Measurements from ENCODE around the gene AOC1.
"Not testable (repeated sequence)": the region's sequence is repeated elsewhere in the genome, so short reads cannot be mapped to it uniquely, and the experiment has no call there.

The AOC1 gene

GRCh38 chr7:150805864-150806263, 46.5 kb upstream of the AOC1 start:
- no peak for ATAC-seq

GRCh38 chr7:150806454-150806853, 45.9 kb upstream of the AOC1 start:
- TF ChIP-seq RARB (CRISPR knock-in tag; IDR thresholded peaks at IDR 0.05) (no peak), TSHZ2 (CRISPR knock-in tag; IDR thresholded peaks at IDR 0.05) (no peak), ZNF8 (CRISPR knock-in tag; IDR thresholded peaks at IDR 0.05) (no peak), CSDC2 (CRISPR knock-in tag; IDR thresholded peaks at IDR 0.05) (no peak), ZNF565 (CRISPR knock-in tag; conservative IDR thresholded peaks at IDR 0.05; ENCODE audit: low read depth) (no peak), PPARA (CRISPR knock-in tag; IDR thresholded peaks at IDR 0.05; ENCODE audit: borderline replicate concordance) (no peak), TOX (CRISPR knock-in tag; IDR thresholded peaks at IDR 0.05; ENCODE audit: borderline replicate concordance) (no peak)
- ATAC-seq, result no peak

More at GRCh38 chr7:150805864-150806263, 46.5 kb upstream of the AOC1 start:
- TF ChIP-seq POU6F1 (CRISPR knock-in tag; IDR thresholded peaks at IDR 0.05; ENCODE audit: borderline replicate concordance, low read depth), result no peak
- TF ChIP-seq PATZ1 (CRISPR knock-in tag; IDR thresholded peaks at IDR 0.05; ENCODE audit: borderline replicate concordance), result no peak
- no peak for TF ChIP-seq TOX (CRISPR knock-in tag; IDR thresholded peaks at IDR 0.05; ENCODE audit: borderline replicate concordance)
- TF ChIP-seq ZFP30 (CRISPR knock-in tag; IDR thresholded peaks at IDR 0.05), result no peak
- TF ChIP-seq RARB (CRISPR knock-in tag; IDR thresholded peaks at IDR 0.05), result no peak

GRCh38 chr7:150806863-150807262, 45.5 kb upstream of the AOC1 start:
- TF ChIP-seq OSR1 (CRISPR knock-in tag; IDR thresholded peaks at IDR 0.05), result no peak
- no peak for TF ChIP-seq ESRRG (CRISPR knock-in tag; IDR thresholded peaks at IDR 0.05)
- no peak for TF ChIP-seq POU6F1 (CRISPR knock-in tag; IDR thresholded peaks at IDR 0.05; ENCODE audit: borderline replicate concordance, low read depth)
- no peak for TF ChIP-seq ISL1 (CRISPR knock-in tag; IDR thresholded peaks at IDR 0.05)
- no peak for TF ChIP-seq ZFP30 (CRISPR knock-in tag; IDR thresholded peaks at IDR 0.05)
- no peak for TF ChIP-seq ZNF8 (CRISPR knock-in tag; IDR thresholded peaks at IDR 0.05)
- no peak for TF ChIP-seq CSRNP3 (CRISPR knock-in tag; IDR thresholded peaks at IDR 0.05)
- TF ChIP-seq ZNF565 (CRISPR knock-in tag; conservative IDR thresholded peaks at IDR 0.05; ENCODE audit: low read depth), result no peak
- no peak for TF ChIP-seq PPARA (CRISPR knock-in tag; IDR thresholded peaks at IDR 0.05; ENCODE audit: borderline replicate concordance)
- no peak for TF ChIP-seq ZFP3 (CRISPR knock-in tag; IDR thresholded peaks at IDR 0.05)
- TF ChIP-seq TCF4 (CRISPR knock-in tag; IDR thresholded peaks at IDR 0.05; ENCODE audit: borderline replicate concordance), result no peak
- TF ChIP-seq ZNF70 (CRISPR knock-in tag; IDR thresholded peaks at IDR 0.05), result no peak
- no peak for TF ChIP-seq TSHZ2 (CRISPR knock-in tag; IDR thresholded peaks at IDR 0.05)
- TF ChIP-seq CREB5 (CRISPR knock-in tag; IDR thresholded peaks at IDR 0.05; ENCODE audit: low read depth), result no peak
- no peak for ATAC-seq

GRCh38 chr7:150807616-150808438, 44.5 kb upstream of the AOC1 start:
- ATAC-seq, result not testable (repeated sequence)
